SK-N-SH (cell line): ENCODE measurements around the gene BPIFB3. TPM values are rescaled to one million over a fixed set of nuclear protein-coding genes. Genes with fewer than 3 reads are reported as not detected.

Source experiments
- CTCF ChIA-PET: fragments of 300-600, 350-600 bp; formaldehyde crosslinking; extraction: SDS; loops from one replicate; lab custom pipeline; 2021; lab: Yijun Ruan, JAX
- POLR2A ChIA-PET: fragments of 350-600 bp; sonication (Branson Sonifier 250); formaldehyde crosslinking; extraction: SDS; loops from one replicate; lab custom pipeline; 2020; ENCODE audit warnings: antibody characterized with exemption, inconsistent platforms; lab: Yijun Ruan, JAX
- DNase-seq: peaks from one replicate; pipeline ENCODE4 v3.0.0; 2012
- H2AFZ ChIP-seq: fragments of 200-600 bp; sonication (generic); 2 replicates; pipeline ENCODE4 v1.8.1; 2016; ENCODE audit warnings: antibody characterized with exemption, mild to moderate bottlenecking, low read depth
- H3F3A ChIP-seq: fragments of 200-600 bp; sonication (generic); replicated peaks from 2 replicates; pipeline ENCODE3; 2016; ENCODE audit warnings: antibody characterized with exemption, mild to moderate bottlenecking; ENCODE audit not compliant: insufficient read depth
- H3K27ac ChIP-seq, 2 experiments: fragments of 200-500 bp in 1 of 2; fragments of 200-600 bp in 1 of 2; sonication (Bioruptor generic) in 1 of 2; sonication (generic), shearing (Covaris generic) in 1 of 2; 2 replicates each; pipeline versions ENCODE4 v1.5.1 to v1.6.1; 2014 to 2016; ENCODE audit warnings: low read depth in 2 of 2, inconsistent platforms in 1 of 2, low read length in 1 of 2, mild to moderate bottlenecking in 1 of 2, mixed read lengths in 1 of 2
- H3K27me3 ChIP-seq: fragments of 200-600 bp; sonication (generic), shearing (Covaris generic); 2 replicates; pipeline ENCODE4 v1.6.1; 2016; ENCODE audit warnings: mixed run types; ENCODE audit not compliant: insufficient read depth
- H3K36me3 ChIP-seq, 2 experiments: fragments of 200-500 bp in 1 of 2; fragments of 200-600 bp in 1 of 2; sonication (Bioruptor generic) in 1 of 2; sonication (generic) in 1 of 2; replicated peaks in 1 of 2; 2 replicates each; pipeline versions ENCODE3 to v1.5.1; 2014 to 2016; ENCODE audit warnings: low read length in 1 of 2, mild to moderate bottlenecking in 1 of 2; ENCODE audit not compliant: insufficient read depth in 2 of 2, control insufficient read depth in 1 of 2
- H3K4me1 ChIP-seq, 2 experiments: fragments of 200-500 bp in 1 of 2; fragments of 200-600 bp in 1 of 2; sonication (Bioruptor generic) in 1 of 2; sonication (generic), shearing (Covaris generic) in 1 of 2; 2 replicates each; pipeline versions ENCODE4 v1.5.1 to v1.6.1; 2014 to 2016; ENCODE audit warnings: low read depth in 1 of 2, low read length in 1 of 2, mixed run types in 1 of 2; ENCODE audit not compliant: insufficient read depth in 2 of 2, control insufficient read depth in 1 of 2
- H3K4me2 ChIP-seq: fragments of 200-600 bp; sonication (generic), shearing (Covaris generic); 2 replicates; pipeline ENCODE4 v1.6.1; 2017; ENCODE audit warnings: mixed run types
- H3K4me3 ChIP-seq, 2 experiments: fragments of 200-500 bp in 1 of 2; fragments of 200-600 bp in 1 of 2; sonication (Bioruptor generic) in 1 of 2; sonication (generic), shearing (Covaris generic) in 1 of 2; 2 replicates each; pipeline versions ENCODE4 v1.5.1 to v1.8.1; 2014 to 2016; ENCODE audit warnings: low read depth in 2 of 2, inconsistent platforms in 1 of 2, low read length in 1 of 2, mild to moderate bottlenecking in 1 of 2, mixed read lengths in 1 of 2, moderate library complexity in 1 of 2
- H3K79me2 ChIP-seq: fragments of 200-600 bp; sonication (generic); 2 replicates; pipeline ENCODE4 v1.8.1; 2017; ENCODE audit warnings: mild to moderate bottlenecking; ENCODE audit not compliant: insufficient read depth
- H3K9ac ChIP-seq: fragments of 200-600 bp; sonication (generic); 2 replicates; pipeline ENCODE4 v1.6.1; 2017; ENCODE audit warnings: mixed run types
- H3K9me2 ChIP-seq: fragments of 200-600 bp; sonication (generic); 2 replicates; pipeline ENCODE4 v1.6.1; 2017; ENCODE audit warnings: mixed run types
- H3K9me3 ChIP-seq: fragments of 200-600 bp; sonication (generic); 2 replicates; pipeline ENCODE4 v1.6.1; 2017; ENCODE audit warnings: mixed run types, mild to moderate bottlenecking, moderate library complexity
- H4K20me1 ChIP-seq: fragments of 200-600 bp; sonication (generic); 2 replicates; pipeline ENCODE4 v1.6.1; 2017; ENCODE audit warnings: mild to moderate bottlenecking, mixed run types; ENCODE audit not compliant: insufficient read depth
- EZH2phosphoT487 ChIP-seq: fragments of 200-600 bp; sonication (generic); IDR thresholded peaks from 2 replicates; pipeline ENCODE4 v1.6.1; 2017; ENCODE audit warnings: low read depth, mixed run types, mild to moderate bottlenecking, antibody characterized with exemption, moderate library complexity, borderline replicate concordance
- FOSL2 ChIP-seq: IDR thresholded peaks from 2 replicates; pipeline ENCODE4 v1.4.0; 2012; ENCODE audit warnings: low read depth, mild to moderate bottlenecking, moderate library complexity, borderline replicate concordance
- FOXM1 ChIP-seq: IDR thresholded peaks from 2 replicates; pipeline ENCODE4 v1.4.0; 2012; ENCODE audit warnings: low read depth, mild to moderate bottlenecking
- JUND ChIP-seq: IDR thresholded peaks from 2 replicates; pipeline ENCODE4 v1.4.0; 2012
- POLR2AphosphoS5 ChIP-seq: IDR thresholded peaks from 2 replicates; pipeline ENCODE4 v1.6.1; 2012; ENCODE audit warnings: low read depth, low read length
- REST ChIP-seq: IDR thresholded peaks from 2 replicates; pipeline ENCODE4 v1.6.1; 2012; ENCODE audit warnings: mild to moderate bottlenecking, low read depth, low read length, moderate library complexity
- RXRA ChIP-seq: IDR thresholded peaks from 2 replicates; pipeline ENCODE4 v1.4.0; 2012; ENCODE audit warnings: low read depth, mild to moderate bottlenecking, borderline replicate concordance
- WGBS: methylation state at CpG from one replicate; pipeline ENCODE4 v1.1.6; 2017; ENCODE audit warnings: low lambda C conversion rate; 5-methylcytosine and 5-hydroxymethylcytosine counted together
- polyA plus RNA-seq, 3 experiments: library from polyadenylated mRNA; depleted of rRNA; stranded (reverse); fragments of >200 nt; gene quantifications; 2 replicates each; pipeline ENCODE4 v1.2.3, GENCODE V29; 2012
- TF ChIP-seq, protein P1 (sequence below): IDR thresholded peaks from 2 replicates; pipeline ENCODE4; 2012
- TF ChIP-seq, protein P2 (sequence below): fragments of 150-350 bp; IDR thresholded peaks from 2 replicates; pipeline ENCODE4 v1.6.1; 2017; ENCODE audit warnings: antibody characterized with exemption, low read length, low read depth, borderline replicate concordance

The BPIFB3 gene
- polyA plus RNA-seq, 1 of the 3 experiments (the other 2 are of a cell fraction) = not detected

DNA sequence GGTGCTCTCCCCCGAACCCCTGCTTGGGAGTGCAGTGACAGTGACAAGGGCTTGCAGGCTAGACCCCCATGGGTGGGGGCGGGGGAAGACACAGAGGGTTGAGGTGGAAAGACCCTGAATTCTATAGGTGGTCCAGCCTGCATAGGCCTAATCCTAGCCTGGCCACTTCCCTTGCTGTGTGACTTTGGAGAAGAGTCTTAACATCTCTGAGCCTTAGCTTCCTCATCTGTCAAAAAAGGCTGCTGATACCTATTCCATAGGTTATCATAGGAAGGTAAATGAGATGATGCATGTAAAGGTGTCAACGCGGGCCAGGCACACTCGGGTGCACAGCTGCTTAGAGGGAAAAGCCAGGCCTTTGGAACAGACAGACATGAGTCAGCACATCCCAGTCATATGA, 41.5 kb downstream of the BPIFB3 start:
- H3K4me1 ChIP-seq = no peaks in the 10 kb centered on the region
- no peaks in the 10 kb centered on the region for H4K20me1 ChIP-seq
- WGBS = 59% methylated on average over 4 of the region's 5 CpGs

More for the DNA sequence above, 41.5 kb downstream of the BPIFB3 start:
- TF ChIP-seq EZH2phosphoT487 = no peak
- TF ChIP-seq FOSL2 = no peak
- TF ChIP-seq JUND = no peak
- no peak for TF ChIP-seq REST
- TF ChIP-seq, protein P1, sequence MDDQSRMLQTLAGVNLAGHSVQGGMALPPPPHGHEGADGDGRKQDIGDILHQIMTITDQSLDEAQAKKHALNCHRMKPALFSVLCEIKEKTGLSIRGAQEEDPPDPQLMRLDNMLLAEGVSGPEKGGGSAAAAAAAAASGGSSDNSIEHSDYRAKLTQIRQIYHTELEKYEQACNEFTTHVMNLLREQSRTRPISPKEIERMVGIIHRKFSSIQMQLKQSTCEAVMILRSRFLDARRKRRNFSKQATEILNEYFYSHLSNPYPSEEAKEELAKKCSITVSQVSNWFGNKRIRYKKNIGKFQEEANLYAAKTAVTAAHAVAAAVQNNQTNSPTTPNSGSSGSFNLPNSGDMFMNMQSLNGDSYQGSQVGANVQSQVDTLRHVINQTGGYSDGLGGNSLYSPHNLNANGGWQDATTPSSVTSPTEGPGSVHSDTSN = no peak
- no peak for TF ChIP-seq RXRA
- no peak for TF ChIP-seq FOXM1
- TF ChIP-seq, protein P2, sequence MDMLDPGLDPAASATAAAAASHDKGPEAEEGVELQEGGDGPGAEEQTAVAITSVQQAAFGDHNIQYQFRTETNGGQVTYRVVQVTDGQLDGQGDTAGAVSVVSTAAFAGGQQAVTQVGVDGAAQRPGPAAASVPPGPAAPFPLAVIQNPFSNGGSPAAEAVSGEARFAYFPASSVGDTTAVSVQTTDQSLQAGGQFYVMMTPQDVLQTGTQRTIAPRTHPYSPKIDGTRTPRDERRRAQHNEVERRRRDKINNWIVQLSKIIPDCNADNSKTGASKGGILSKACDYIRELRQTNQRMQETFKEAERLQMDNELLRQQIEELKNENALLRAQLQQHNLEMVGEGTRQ = no peak
- no peak for TF ChIP-seq POLR2AphosphoS5
- no peak overlapping the region for H3K4me3 ChIP-seq
- no peaks in the 10 kb centered on the region for H3F3A ChIP-seq
- H3K9me3 ChIP-seq = no peaks in the 10 kb centered on the region
- no peaks in the 10 kb centered on the region for H3K79me2 ChIP-seq
- no peaks in the 10 kb centered on the region for H3K36me3 ChIP-seq
- H3K9ac ChIP-seq = no peak overlapping the region
- H3K27ac ChIP-seq = no peak overlapping the region
- peaks cover 29% of the 10 kb centered on the region; the same call in 1 of the 2 replicates for H3K27me3 ChIP-seq
- ChIA-PET CTCF (interaction anchor here (1.3 to 2.5 kb wide), 3 partner anchors 191 to 305 kb away, joined by 4 to 11 read pairs (median 10); no protein-coding TSS in a partner anchor), POLR2A (no interaction called here)
- no peak overlapping the region for H2AFZ ChIP-seq
- DNase-seq = no peak
- no peaks in the 10 kb centered on the region for H3K9me2 ChIP-seq
- H3K4me2 ChIP-seq = no peak overlapping the region
